Ascending aorta (tissue), 2 donors: ENCODE measurements around the gene P3H4. TPM values are rescaled to one million over a fixed set of nuclear protein-coding genes. Genes with fewer than 3 reads are reported as not detected.
"Not testable (repeated sequence)": the region's sequence is repeated elsewhere in the genome, so short reads cannot be mapped to it uniquely, and the experiment has no call there.

Source experiments
- DNase-seq, 2 donors: peaks; one replicate each; pipeline ENCODE4 v3.0.0-alpha.2; 2019; ENCODE audit warnings: low spot score in 2 of 2
- H3K27ac ChIP-seq, 2 donors: fragments of 200-600 bp; sonication (generic); one replicate each; pipeline ENCODE4 v1.5.1; 2016 to 2017; ENCODE audit warnings: mild to moderate bottlenecking in 1 of 2
- H3K27me3 ChIP-seq: fragments of 200-600 bp; sonication (generic); one replicate; pipeline ENCODE4 v1.5.1; 2017
- H3K36me3 ChIP-seq, 2 donors: fragments of 200-600 bp; sonication (generic); one replicate each; pipeline ENCODE4 v1.5.1; 2016
- H3K4me1 ChIP-seq, 2 donors: fragments of 200-600 bp; sonication (generic); one replicate each; pipeline ENCODE4 v1.5.1; 2016 to 2017; ENCODE audit warnings: mild to moderate bottlenecking in 1 of 2
- H3K4me3 ChIP-seq, 2 donors: fragments of 200-600 bp; sonication (generic); one replicate each; pipeline ENCODE4 v1.5.1; 2016 to 2017; ENCODE audit warnings: mild to moderate bottlenecking in 1 of 2
- H3K9me3 ChIP-seq, 2 donors: fragments of 200-600 bp; sonication (generic); one replicate each; pipeline ENCODE4 v1.5.1; 2016
- CTCF ChIP-seq, 3 experiments: fragments of 200-600 bp in 2 of 3; fragments of 450-650 bp in 1 of 3; sonication (generic) in 2 of 3; IDR thresholded peaks; one replicate each; pipeline ENCODE4 v1.5.1; 2016 to 2019; ENCODE audit warnings: antibody characterized with exemption in 3 of 3, mild to moderate bottlenecking in 1 of 3, moderate library complexity in 1 of 3
- intact Hi-C: fragments of 100-400 bp; cut with DNase I; formaldehyde crosslinking; loops from one replicate; pipeline ENCODE4 v1.15.1; 2023
- total RNA-seq: library from RNA; depleted of rRNA; stranded (reverse); fragments of >200 nt; gene quantifications from one replicate; pipeline ENCODE4 v1.1.0, GENCODE V29; 2016

The P3H4 gene
- total RNA-seq, 1 donor from 2014 or later, result 61.4 TPM

- Histone ChIP-seq H3K36me3 (no peaks in the 10 kb centered on the region), H3K4me1 (peaks cover 0 to 12% of the 10 kb centered on the region in 2 donors), H3K4me3 (no peak overlapping the region), H3K27ac (no peak overlapping the region), H3K27me3 (no peaks in the 10 kb centered on the region), H3K9me3 (no peaks in the 10 kb centered on the region)
- TF ChIP-seq CTCF (IDR thresholded peaks at IDR 0.05), result no peak
- intact Hi-C loops, result no loop called here
- no peak for DNase-seq
Observed at GRCh38 chr17:41844971-41845370, 33.2 kb upstream of the P3H4 start.

GRCh38 chr17:41840781-41841180 lies 29.0 kb upstream of the P3H4 start:
- H3K27ac ChIP-seq, intact Hi-C loops, DNase-seq, H3K27me3 ChIP-seq, H3K4me3 ChIP-seq, H3K36me3 ChIP-seq, H3K9me3 ChIP-seq, H3K4me1 ChIP-seq: not testable (repeated sequence)

- intact Hi-C loops, H3K4me1 ChIP-seq, H3K4me3 ChIP-seq, H3K27ac ChIP-seq, DNase-seq, H3K9me3 ChIP-seq, H3K27me3 ChIP-seq, H3K36me3 ChIP-seq: not testable (repeated sequence)
Observed at GRCh38 chr17:41839448-41839847, 27.7 kb upstream of the P3H4 start.

- intact Hi-C loops, result no loop called here
- H3K36me3 ChIP-seq, result peaks cover 0 to 5% of the 10 kb centered on the region in 2 donors
- H3K9me3 ChIP-seq, result no peaks in the 10 kb centered on the region
- peak within 1 kb of the TSS; percentile 71 to 87 for H3K4me3 ChIP-seq
- no peak for TF ChIP-seq CTCF (IDR thresholded peaks at IDR 0.05)
- peak within 1 kb of the TSS; percentile 76 to 89 for H3K27ac ChIP-seq
- H3K27me3 ChIP-seq, result no peaks in the 10 kb centered on the region
- no peak for DNase-seq
- H3K4me1 ChIP-seq, result peaks cover 0 to 7% of the 10 kb centered on the region in 2 donors
Observed at GRCh38 chr17:41837761-41838538, 26.2 kb upstream of the P3H4 start, which contains the start of gene KLHL10. Gene KLHL10 (plus strand): TSS chr17:41837825. CDS start chr17:41837933, 108 bp downstream.

GRCh38 chr17:41836550-41837196 lies 24.9 kb upstream of the P3H4 start:
- TF ChIP-seq CTCF (IDR thresholded peaks at IDR 0.05), result no peak
- Histone ChIP-seq H3K27me3 (no peaks in the 10 kb centered on the region), H3K36me3 (peaks cover 7 to 17% of the 10 kb centered on the region in 2 donors), H3K27ac (peak overlapping the region; percentile 76 to 89), H3K4me1 (peaks cover 0 to 7% of the 10 kb centered on the region in 2 donors), H3K4me3 (peak overlapping the region; percentile 71 to 87), H3K9me3 (no peaks in the 10 kb centered on the region)
- intact Hi-C loops, result loop anchor here (1.0 kb wide), 1 partner anchor 29 kb away; the partner anchor contains the start of gene KLHL11
- no peak for DNase-seq

GRCh38 chr17:41835800-41836549 lies 24.2 kb upstream of the P3H4 start, which contains the start of gene NT5C3B:
Gene NT5C3B (minus strand): TSS chr17:41836232. CDS start chr17:41836193, 39 bp downstream.
- TF ChIP-seq CTCF (IDR thresholded peaks at IDR 0.05), result no peak
- Histone ChIP-seq H3K9me3 (no peaks in the 10 kb centered on the region), H3K27ac (peak within 1 kb of the TSS; percentile 76 to 89), H3K4me3 (peak within 1 kb of the TSS; percentile 71 to 87), H3K27me3 (no peaks in the 10 kb centered on the region), H3K36me3 (peaks cover 11 to 24% of the 10 kb centered on the region in 2 donors), H3K4me1 (peaks cover 0 to 7% of the 10 kb centered on the region in 2 donors)
- intact Hi-C loops, result loop anchor here (1.0 kb wide), 1 partner anchor 29 kb away; the partner anchor contains the start of gene KLHL11
- peak in 1 of 2 donors; percentile 83 for DNase-seq
